Type B pancreatic cell (in vitro differentiated cells): Measurements from ENCODE around the gene CYSLTR1. TPM values are rescaled to one million over a fixed set of nuclear protein-coding genes. Genes with fewer than 3 reads are reported as not detected.

ENCODE experiments used
- DNase-seq: peaks from one replicate; pipeline ENCODE4 v3.0.0; 2021; ENCODE audit warnings: mixed read lengths; ENCODE audit not compliant: unreplicated experiment; ENCODE audit errors: extremely low spot score
- H3K27ac Mint-ChIP-seq: 2 replicates; pipeline ENCODE4 v1.8.0; 2021; ENCODE audit warnings: mild to moderate bottlenecking, mixed read lengths
- H3K27me3 Mint-ChIP-seq: 2 replicates; pipeline ENCODE4 v1.8.0; 2021; ENCODE audit warnings: mixed read lengths
- H3K36me3 Mint-ChIP-seq: 2 replicates; pipeline ENCODE4 v1.8.0; 2021; ENCODE audit warnings: mixed read lengths
- H3K4me1 Mint-ChIP-seq: one replicate; pipeline ENCODE4 v1.8.0; 2021; ENCODE audit warnings: mixed read lengths; ENCODE audit not compliant: unreplicated experiment
- H3K4me3 Mint-ChIP-seq: 2 replicates; pipeline ENCODE4 v1.8.0; 2021; ENCODE audit warnings: mild to moderate bottlenecking, mixed read lengths
- H3K9me3 Mint-ChIP-seq: 2 replicates; pipeline ENCODE4 v1.8.0; 2021; ENCODE audit warnings: mixed read lengths
- long read RNA-seq: library from polyadenylated mRNA; unstranded; transcript quantifications from one replicate; pipeline ENCODE4 v2.0.0, GENCODE V29; 2020
- total RNA-seq: library from RNA; stranded (reverse); gene quantifications from 2 replicates; pipeline ENCODE4 v1.2.1, GENCODE V29; 2021; ENCODE audit warnings: low replicate concordance
- TF ChIP-seq, protein P1 (sequence below): fragments of 200-600 bp; sonication (generic); conservative IDR thresholded peaks from 2 replicates; pipeline ENCODE4 v1.5.0; 2021; ENCODE audit warnings: antibody characterized with exemption, mild to moderate bottlenecking

The CYSLTR1 gene, protein sequence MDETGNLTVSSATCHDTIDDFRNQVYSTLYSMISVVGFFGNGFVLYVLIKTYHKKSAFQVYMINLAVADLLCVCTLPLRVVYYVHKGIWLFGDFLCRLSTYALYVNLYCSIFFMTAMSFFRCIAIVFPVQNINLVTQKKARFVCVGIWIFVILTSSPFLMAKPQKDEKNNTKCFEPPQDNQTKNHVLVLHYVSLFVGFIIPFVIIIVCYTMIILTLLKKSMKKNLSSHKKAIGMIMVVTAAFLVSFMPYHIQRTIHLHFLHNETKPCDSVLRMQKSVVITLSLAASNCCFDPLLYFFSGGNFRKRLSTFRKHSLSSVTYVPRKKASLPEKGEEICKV
- 0.10 TPM in 1 of 2 replicates, not detected in the other for total RNA-seq
- long read RNA-seq: 0 reads

DNA sequence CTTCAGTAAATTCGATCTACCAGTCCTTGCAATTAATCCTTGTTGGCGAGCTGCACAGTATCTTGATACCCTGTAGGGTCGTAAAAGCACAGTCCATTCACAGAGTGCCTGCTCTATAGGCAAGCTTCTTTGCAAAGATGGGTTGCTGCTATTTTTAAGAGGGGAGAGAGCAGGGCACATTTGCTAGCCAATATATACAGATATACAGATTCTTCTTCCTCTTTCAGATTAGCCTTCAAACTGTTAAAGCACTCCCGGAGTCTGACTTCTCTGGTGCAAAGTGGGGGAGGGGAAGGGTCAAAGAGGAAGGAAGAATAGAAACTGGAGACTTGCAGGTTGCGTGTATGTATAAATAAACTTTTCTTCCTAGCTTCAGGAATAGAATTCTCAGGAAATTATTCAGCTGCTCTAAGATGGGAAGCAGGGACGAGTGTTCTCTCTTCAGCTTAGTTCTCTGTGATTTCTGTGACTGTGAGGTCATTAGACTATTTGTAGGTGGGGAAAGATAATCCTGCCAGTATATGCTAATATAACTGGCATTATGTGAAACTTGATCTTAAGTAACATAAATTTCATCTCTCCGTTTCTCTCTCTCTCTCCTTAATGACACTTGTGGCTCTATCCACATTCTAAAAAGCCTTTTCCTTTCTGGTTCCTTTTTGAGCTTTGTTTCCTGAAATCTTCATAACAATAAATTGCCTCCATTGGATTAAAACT, at the start of gene CYSLTR1:
TSS of gene CYSLTR1 (minus strand) at position 242 of the 717 bp plus-strand sequence. CDS start 53,865 bp downstream, outside the sequence.
- Mint-ChIP-seq H3K27me3 (no peaks in the 10 kb centered on the region), H3K4me1 (no peaks in the 10 kb centered on the region), H3K4me3 (no peak within 1 kb of the TSS), H3K27ac (no peak within 1 kb of the TSS), H3K9me3 (no peaks in the 10 kb centered on the region), H3K36me3 (no peaks in the 10 kb centered on the region)
- TF ChIP-seq, protein P1, sequence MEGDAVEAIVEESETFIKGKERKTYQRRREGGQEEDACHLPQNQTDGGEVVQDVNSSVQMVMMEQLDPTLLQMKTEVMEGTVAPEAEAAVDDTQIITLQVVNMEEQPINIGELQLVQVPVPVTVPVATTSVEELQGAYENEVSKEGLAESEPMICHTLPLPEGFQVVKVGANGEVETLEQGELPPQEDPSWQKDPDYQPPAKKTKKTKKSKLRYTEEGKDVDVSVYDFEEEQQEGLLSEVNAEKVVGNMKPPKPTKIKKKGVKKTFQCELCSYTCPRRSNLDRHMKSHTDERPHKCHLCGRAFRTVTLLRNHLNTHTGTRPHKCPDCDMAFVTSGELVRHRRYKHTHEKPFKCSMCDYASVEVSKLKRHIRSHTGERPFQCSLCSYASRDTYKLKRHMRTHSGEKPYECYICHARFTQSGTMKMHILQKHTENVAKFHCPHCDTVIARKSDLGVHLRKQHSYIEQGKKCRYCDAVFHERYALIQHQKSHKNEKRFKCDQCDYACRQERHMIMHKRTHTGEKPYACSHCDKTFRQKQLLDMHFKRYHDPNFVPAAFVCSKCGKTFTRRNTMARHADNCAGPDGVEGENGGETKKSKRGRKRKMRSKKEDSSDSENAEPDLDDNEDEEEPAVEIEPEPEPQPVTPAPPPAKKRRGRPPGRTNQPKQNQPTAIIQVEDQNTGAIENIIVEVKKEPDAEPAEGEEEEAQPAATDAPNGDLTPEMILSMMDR: no peak
- no peak for DNase-seq

DNA sequence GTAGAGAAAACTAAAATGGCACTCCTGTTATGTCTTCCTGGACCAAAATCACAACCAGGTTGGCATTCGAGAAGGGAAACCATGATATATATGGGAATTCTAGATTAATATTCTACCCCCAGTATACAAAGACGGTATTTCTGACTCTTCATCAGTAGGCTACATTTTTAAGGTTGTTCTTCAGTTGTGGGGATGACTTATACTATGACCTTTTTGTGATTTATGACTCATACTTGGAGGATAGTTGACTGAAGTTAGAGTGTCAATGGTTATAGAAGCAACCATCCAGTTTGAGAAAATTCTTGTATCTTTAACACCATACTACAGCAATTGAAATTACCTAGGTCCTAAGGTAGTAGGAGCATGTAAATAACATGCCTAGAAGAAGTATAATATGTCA, 49.8 kb upstream of the CYSLTR1 start:
- no peaks in the 10 kb centered on the region for H3K9me3 Mint-ChIP-seq

DNA sequence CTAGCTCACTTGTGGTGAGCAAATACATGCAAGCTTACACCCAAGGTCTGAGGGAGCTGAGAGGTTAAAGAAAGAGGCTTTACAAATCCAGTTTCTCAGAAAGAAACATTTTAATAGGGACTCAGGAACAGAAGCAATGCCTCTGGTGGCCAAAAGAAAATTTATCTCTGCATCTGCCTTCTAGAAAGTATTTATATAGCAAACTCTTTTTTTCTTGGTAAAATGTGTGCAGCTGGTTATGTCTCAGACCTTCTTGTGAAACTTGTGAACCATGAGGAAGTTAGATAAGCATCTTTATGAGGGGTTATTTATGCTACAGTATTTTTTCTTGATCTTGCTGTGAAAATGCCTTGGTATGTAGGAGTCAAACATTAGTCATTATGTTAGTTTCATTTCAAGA, 48.5 kb upstream of the CYSLTR1 start:
- no peak overlapping the region for H3K4me3 Mint-ChIP-seq
- no peaks in the 10 kb centered on the region for H3K4me1 Mint-ChIP-seq
- TF ChIP-seq, protein P1: no peak
- H3K27ac Mint-ChIP-seq: no peak overlapping the region
- H3K9me3 Mint-ChIP-seq: no peaks in the 10 kb centered on the region
- DNase-seq: no peak
- no peaks in the 10 kb centered on the region for H3K27me3 Mint-ChIP-seq
- no peaks in the 10 kb centered on the region for H3K36me3 Mint-ChIP-seq

More for the DNA sequence above, 49.8 kb upstream of the CYSLTR1 start:
- no peaks in the 10 kb centered on the region for H3K4me1 Mint-ChIP-seq
- H3K27me3 Mint-ChIP-seq: no peaks in the 10 kb centered on the region
- H3K36me3 Mint-ChIP-seq: no peaks in the 10 kb centered on the region
- no peak overlapping the region for H3K4me3 Mint-ChIP-seq
- TF ChIP-seq, protein P1: no peak
- H3K27ac Mint-ChIP-seq: no peak overlapping the region
- DNase-seq: no peak

DNA sequence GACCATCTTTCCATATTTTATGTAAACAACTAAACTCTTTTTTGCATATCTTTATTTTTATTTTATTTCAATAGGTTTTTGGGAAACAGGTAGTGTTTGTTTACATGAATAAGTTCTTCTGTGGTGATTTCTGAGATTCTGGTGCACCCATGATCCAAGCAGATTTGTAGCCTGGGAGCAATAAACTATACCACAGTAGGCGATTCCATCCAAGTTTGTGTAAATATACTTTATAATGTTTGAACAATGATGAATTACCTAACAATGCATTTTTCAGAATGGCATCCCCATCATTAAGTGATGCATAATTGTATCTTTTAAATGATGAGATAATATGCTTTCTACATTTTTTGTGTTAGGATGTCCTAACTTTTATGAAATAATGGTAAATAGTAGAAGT, 39.2 kb upstream of the CYSLTR1 start:
- no peaks in the 10 kb centered on the region for H3K9me3 Mint-ChIP-seq
- no peaks in the 10 kb centered on the region for H3K36me3 Mint-ChIP-seq
- TF ChIP-seq, protein P1: no peak
- no peaks in the 10 kb centered on the region for H3K27me3 Mint-ChIP-seq
- no peak overlapping the region for H3K4me3 Mint-ChIP-seq
- H3K27ac Mint-ChIP-seq: no peak overlapping the region
- DNase-seq: no peak
- no peaks in the 10 kb centered on the region for H3K4me1 Mint-ChIP-seq

DNA sequence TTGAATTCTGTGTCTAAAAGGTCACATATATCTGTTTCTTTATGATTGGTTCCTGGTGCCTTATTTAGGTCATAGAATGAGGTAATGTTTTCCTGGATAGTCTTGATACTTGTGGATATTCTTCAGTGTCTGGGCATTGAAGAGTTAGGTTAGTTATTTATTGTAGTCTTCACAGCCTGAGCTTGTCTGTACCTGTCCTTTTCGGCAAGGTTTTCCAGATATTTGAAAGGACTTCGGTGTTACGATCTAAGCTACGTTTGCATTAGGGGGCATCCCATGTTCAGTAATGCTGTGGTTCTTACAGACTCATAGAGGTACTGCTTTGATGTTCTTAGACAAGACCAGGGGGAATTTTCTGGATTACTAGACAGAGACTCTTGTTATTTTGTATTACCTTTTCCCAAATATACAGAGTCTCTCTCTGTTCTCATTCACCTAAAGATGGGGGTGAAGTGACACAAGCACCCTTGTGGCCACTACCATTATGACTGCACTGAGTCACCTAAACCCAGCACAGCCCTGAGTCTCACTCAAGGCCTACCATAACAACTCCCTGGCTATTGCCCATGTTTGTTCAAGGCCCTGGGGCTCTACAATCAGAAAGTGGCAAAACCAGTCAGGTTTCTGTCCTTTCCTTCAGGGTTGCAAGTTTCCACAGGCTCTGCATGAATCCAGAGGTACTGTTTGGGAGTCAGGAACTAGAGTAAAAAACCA, 30.1 kb upstream of the CYSLTR1 start:
- no peak for DNase-seq
- Mint-ChIP-seq H3K27me3 (no peaks in the 10 kb centered on the region), H3K9me3 (no peaks in the 10 kb centered on the region), H3K4me3 (no peak overlapping the region), H3K4me1 (no peaks in the 10 kb centered on the region), H3K36me3 (no peaks in the 10 kb centered on the region), H3K27ac (peak overlapping the region; percentile 29)
- TF ChIP-seq, protein P1: no peak
